Body of pancreas (tissue), 4 donors: ENCODE measurements around the gene SLC25A41. TPM values are rescaled to one million over a fixed set of nuclear protein-coding genes. Genes with fewer than 3 reads are reported as not detected.

ENCODE experiments used
- ATAC-seq: fragments of 150-250 bp; one replicate; pipeline ENCODE4 v1.9.1; 2016
- DNase-seq, 4 donors: peaks; one replicate each; pipeline ENCODE4 v3.0.0-alpha.2; 2019
- H3K27ac ChIP-seq, 4 donors: fragments of 200-600 bp; sonication (generic); 1 replicate in 3 of 4; 2 replicates in 1 of 4; pipeline versions ENCODE4 v1.5.1 to v1.6.1; 2016 to 2019; ENCODE audit warnings: mild to moderate bottlenecking in 1 of 4, mixed read lengths in 1 of 4, moderate library complexity in 1 of 4
- H3K27me3 ChIP-seq, 2 donors: fragments of 200-600 bp; sonication (generic); one replicate each; pipeline ENCODE4 v1.6.0; 2016; ENCODE audit warnings: mild to moderate bottlenecking in 1 of 2
- H3K36me3 ChIP-seq, 2 donors: fragments of 200-600 bp; sonication (generic); replicated peaks in 1 of 2; 2 replicates each; pipeline ENCODE4 v1.5.1; 2016; ENCODE audit warnings: low read depth in 2 of 2; ENCODE audit not compliant: insufficient read depth in 1 of 2
- H3K4me1 ChIP-seq: fragments of 200-600 bp; sonication (generic); one replicate; pipeline ENCODE4 v1.6.0; 2016
- H3K4me3 ChIP-seq, 2 donors: fragments of 200-600 bp; sonication (generic); 1 replicate in 1 of 2; 2 replicates in 1 of 2; pipeline ENCODE4 v1.5.1; 2016 to 2019
- H3K9me3 ChIP-seq, 3 donors: fragments of 200-600 bp; sonication (generic); 1 replicate in 2 of 3; 2 replicates in 1 of 3; pipeline ENCODE4 v1.5.1; 2016
- CTCF ChIP-seq, 7 experiments: fragments of 450-650 bp in 4 of 7; fragments of 200-600 bp in 3 of 7; sonication (generic) in 3 of 7; IDR thresholded peaks; one replicate each; pipeline ENCODE4 v1.5.1; 2016 to 2019; ENCODE audit warnings: antibody characterized with exemption in 7 of 7
- POLR2A ChIP-seq, 3 donors: fragments of 450-650 bp; IDR thresholded peaks; one replicate each; pipeline ENCODE4 v1.6.1; 2016; ENCODE audit warnings: antibody characterized with exemption in 3 of 3, mild to moderate bottlenecking in 2 of 3
- WGBS, 2 donors: methylation state at CpG; one replicate each; pipeline ENCODE4 v1.1.5; 2017; 5-methylcytosine and 5-hydroxymethylcytosine counted together
- intact Hi-C: fragments of 100-400 bp; cut with DNase I; formaldehyde crosslinking; loops from one replicate; pipeline ENCODE4 v1.15.1; 2023
- total RNA-seq, 2 donors: library from RNA; depleted of rRNA; stranded (reverse); fragments of >200 nt; gene quantifications; one replicate each; pipeline ENCODE4 v1.1.0, GENCODE V29; 2016

Gene SLC25A41
- total RNA-seq, 2 donors from 2014 or later = not detected

- Histone ChIP-seq H3K4me1 (peaks cover 19% of the 10 kb centered on the region), H3K27me3 (no peaks in the 10 kb centered on the region), H3K27ac (peak overlapping the region; percentile 63 to 82 (median 78)), H3K4me3 (no peak overlapping the region), H3K9me3 (no peaks in the 10 kb centered on the region), H3K36me3 (no peaks in the 10 kb centered on the region)
- peak in 1 of 3 donors; percentile 32 for TF ChIP-seq POLR2A (IDR thresholded peaks at IDR 0.05)
- peak in 1 of 7 experiments; percentile 9 for TF ChIP-seq CTCF (IDR thresholded peaks at IDR 0.05)
- peak; percentile 91 for ATAC-seq
- intact Hi-C loops = no loop called here
- 6 to 21% methylated on average over 22 to 42 of the region's 43 CpGs for WGBS, 2 donors
- peak; percentile 100 for DNase-seq
Measured at GRCh38 chr19:6424939-6425731, 8.4 kb downstream of the SLC25A41 start.

DNA sequence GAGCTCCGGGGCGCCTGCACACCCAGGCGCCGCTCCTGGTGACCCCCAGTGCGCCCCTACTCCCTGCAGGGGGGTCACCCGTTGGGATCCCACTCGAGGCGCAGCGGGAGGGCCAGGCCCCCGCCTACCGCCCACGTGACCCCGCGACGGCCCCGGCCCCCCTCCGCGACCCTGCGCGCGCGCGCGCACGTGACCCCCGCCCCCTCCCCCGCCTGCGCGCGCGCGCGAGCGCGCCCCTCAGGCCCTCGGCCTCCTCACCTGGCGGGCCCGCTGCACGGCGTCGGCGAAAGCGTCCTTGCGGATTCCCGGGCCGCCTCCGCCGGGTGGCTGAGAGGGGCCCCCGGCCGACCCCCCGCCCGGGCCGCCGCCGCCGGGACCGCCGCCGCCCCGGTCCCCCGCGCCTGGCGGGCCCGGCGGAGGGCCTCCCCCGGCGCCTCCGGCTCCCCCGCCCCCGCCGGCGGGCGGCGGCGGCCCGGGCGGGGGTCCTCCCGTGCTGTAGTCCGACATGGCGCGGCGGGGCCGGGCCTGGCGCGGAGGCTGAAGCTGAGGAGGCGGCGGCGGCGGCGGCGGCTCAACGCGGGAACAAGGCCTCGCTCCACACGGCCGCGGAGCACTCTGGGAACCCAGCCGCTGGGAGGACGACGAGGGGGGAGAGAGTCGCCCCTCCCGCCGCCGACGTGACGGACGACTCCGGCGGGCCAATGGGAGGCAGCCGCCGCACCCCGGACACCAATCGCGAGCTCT lies 9.2 kb downstream of the SLC25A41 start, which contains the start of gene KHSRP:
TSS of gene KHSRP (minus strand) at position 617 of the 744 bp plus-strand sequence. CDS start at position 507, 110 bp downstream.
- no peak for TF ChIP-seq CTCF (IDR thresholded peaks at IDR 0.05)
- TF ChIP-seq POLR2A (IDR thresholded peaks at IDR 0.05) = peak; percentile 41 to 74 (median 63)
- Histone ChIP-seq H3K27ac (peak within 1 kb of the TSS; percentile 63 to 82 (median 78)), H3K9me3 (no peaks in the 10 kb centered on the region), H3K4me1 (peaks cover 19% of the 10 kb centered on the region), H3K27me3 (no peaks in the 10 kb centered on the region), H3K4me3 (peak within 1 kb of the TSS; percentile 42 to 72), H3K36me3 (no peaks in the 10 kb centered on the region)
- 0% methylated on average over 16 of the region's 114 CpGs; no CpG with 5 or more reads in 1 of the 2 donors for WGBS, 2 donors
- ATAC-seq (no peak), DNase-seq (no peak)
- intact Hi-C loops = no loop called here

DNA sequence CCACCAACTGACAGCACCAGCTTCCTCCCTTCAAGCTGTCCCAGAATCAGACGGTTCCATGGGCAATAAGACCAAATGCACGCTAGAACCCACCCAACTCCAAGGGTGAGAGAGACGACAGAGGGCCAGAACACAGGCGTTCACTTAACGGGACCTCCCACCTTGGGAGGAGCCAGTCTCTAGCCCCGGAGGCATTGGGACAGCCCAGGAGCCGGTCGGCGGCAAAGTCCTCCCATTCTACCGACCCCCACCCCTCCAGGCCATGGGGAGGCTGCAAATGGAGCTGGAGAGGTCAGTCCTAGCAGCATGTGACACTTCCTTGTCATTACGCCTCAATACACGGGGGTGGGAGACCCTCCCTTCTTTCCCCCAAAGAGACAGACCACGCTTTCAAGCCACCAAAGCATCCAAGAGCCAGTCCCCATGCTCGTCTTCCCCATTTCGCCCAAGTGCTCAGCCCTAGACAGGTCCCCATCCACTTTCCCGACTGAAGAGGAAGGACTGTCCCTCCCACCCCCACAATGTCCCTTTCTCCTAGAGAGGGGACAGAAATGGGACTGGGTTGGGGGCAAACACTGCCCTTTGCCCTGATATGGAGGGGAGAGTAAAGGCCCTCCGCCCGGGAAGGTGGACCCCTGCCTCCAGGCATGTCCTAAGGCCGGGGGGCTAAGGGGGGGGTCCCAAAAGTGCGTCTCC lies 9.9 kb downstream of the SLC25A41 start:
- Histone ChIP-seq H3K36me3 (peaks cover 1 to 6% of the 10 kb centered on the region in 2 donors), H3K27me3 (no peaks in the 10 kb centered on the region), H3K9me3 (no peaks in the 10 kb centered on the region), H3K4me3 (peak overlapping the region; percentile 42 to 72), H3K27ac (peak overlapping the region in 3 of 4 donors; percentile 53 to 68 (median 58)), H3K4me1 (peaks cover 19% of the 10 kb centered on the region)
- intact Hi-C loops = no loop called here
- ATAC-seq (no peak), DNase-seq (peak in 2 of 4 donors; percentile 32 to 34)
- WGBS, 2 donors = 1 to 2% methylated on average over 15 to 19 of the region's 20 CpGs
- TF ChIP-seq CTCF (IDR thresholded peaks at IDR 0.05) (no peak), POLR2A (IDR thresholded peaks at IDR 0.05) (no peak)

GRCh38 chr19:6421075-6422014 lies 12.2 kb downstream of the SLC25A41 start:
- no peak overlapping the region for H3K27ac ChIP-seq
- DNase-seq (no peak), ATAC-seq (no peak)
- H3K4me1 ChIP-seq = peaks cover 19% of the 10 kb centered on the region
- no peaks in the 10 kb centered on the region for H3K27me3 ChIP-seq
- intact Hi-C loops = no loop called here
- no peaks in the 10 kb centered on the region for H3K9me3 ChIP-seq
- 69 to 79% methylated on average over 13 to 20 of the region's 20 CpGs for WGBS, 2 donors
- TF ChIP-seq CTCF (IDR thresholded peaks at IDR 0.05) (no peak), POLR2A (IDR thresholded peaks at IDR 0.05) (no peak)
- no peak overlapping the region for H3K4me3 ChIP-seq
- peaks cover 16 to 27% of the 10 kb centered on the region in 2 donors for H3K36me3 ChIP-seq
